SKM-1 treated with dmso at 0.1 percent for 144 hours (cell line): ENCODE results near the gene TRPM5.

ENCODE experiments used
- DNase-seq: peaks from one replicate; lab custom pipeline; 2025; ENCODE audit not compliant: unreplicated experiment; lab: John Stamatoyannopoulos, UW

TRPM5 gene

DNA sequence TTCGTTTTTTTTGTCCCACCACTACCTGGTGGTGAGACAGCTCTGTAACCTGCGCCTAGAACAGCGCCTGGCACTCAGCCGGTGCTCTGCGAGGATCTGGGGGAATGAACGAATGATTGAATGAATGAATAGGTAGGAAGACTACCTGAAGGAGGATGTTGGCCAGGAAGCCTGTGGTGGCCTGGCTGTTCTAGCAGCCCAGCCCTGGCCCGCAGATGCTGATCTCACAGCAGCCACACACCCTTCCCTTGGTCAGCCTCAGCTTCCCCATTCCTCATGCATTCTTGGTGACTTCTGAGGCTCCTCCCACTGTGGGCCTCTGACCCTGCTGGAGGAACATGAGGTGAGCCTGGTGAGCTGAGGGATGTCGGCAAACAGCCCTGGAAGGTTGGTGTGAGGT is 3.7 kb downstream of the TRPM5 start:
- peak; percentile 90 for DNase-seq

DNA sequence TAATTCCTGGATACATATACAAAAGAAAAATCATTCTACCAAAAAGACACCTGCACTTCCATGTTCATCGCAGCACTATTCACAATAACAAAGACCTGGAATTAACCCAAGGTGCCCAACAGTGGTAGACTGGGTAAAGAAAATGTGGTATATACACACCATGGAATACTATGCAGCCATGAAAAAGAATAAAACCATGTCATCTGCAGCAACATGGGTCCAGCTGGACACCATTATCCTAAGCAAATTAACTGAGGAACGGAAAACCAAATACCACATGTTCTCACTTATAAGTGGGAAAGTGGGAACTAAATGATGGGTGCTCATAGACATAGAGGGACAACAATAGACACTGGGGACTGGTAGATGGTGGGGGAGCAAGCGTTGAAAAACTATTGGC is 4.5 kb downstream of the TRPM5 start:
- no peak for DNase-seq

DNA sequence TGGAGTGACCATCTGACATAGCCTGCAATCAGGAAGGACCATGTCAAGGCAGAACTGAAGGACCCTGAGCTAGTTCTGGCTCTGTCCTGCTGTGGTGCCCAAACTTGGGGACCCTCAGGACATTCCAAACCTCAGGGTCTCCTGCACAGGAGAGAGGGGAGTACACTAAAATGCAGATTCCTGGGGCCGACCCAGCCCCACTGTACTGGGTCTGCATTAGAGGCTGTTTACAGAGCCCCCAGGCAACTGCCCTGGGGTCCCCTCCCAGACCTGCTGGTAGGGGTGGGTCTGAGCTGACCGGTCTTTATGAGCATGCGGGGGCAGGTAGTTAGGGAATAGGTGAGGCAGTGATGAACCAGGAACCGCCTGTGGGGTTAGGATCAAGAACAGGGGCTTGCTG is 6.8 kb downstream of the TRPM5 start:
- DNase-seq: no peak

DNA sequence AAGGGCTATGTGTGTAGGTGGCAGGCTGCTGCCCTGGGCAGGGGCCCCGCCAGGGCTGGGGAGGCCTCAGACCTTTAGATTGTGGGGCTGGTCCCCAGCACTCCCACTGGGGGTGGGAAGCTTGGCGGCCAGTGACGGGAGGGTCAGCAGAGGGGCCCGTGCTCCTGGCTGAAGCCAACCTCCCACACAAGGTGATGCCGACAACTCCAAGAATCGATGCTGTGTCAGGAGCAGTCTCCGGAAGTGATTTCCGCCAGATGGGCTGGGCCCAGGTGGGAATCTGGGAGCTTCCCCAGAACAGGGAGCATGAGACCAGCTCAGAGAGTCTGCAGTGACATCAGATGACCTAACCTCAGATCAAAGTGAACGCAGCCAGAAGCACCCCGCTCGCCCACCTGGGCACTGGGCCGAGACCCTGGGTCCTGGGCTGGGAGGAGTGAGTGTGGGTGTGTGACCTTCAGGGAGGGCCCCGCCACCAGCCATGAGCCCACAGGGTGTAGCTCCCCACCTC is 7.7 kb downstream of the TRPM5 start:
- DNase-seq: no peak

DNA sequence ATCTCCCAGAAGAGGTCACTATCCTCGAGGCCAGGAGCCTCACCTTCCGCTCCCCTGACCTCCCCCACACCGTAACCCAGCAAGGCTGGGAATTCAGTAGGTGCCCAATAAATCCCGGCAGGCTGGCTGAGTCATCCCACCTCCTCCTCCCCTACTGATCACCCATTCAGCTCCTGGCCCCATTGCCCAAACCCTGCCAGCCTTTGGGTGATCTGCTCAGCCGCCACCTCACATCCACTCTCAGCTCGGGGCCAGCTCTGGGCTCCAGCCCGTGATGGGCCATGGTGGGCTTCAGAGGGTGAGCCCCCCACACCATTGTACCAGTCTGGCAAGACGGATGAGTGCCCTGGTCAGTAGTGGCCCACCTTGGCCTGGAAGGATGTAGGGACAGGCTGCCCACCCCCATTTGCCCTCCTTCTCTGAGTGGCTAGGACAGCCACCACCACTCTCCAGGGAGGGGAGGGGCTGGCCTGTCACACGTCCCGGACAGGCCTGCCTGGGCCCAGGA is 8.2 kb downstream of the TRPM5 start:
- no peak for DNase-seq

DNA sequence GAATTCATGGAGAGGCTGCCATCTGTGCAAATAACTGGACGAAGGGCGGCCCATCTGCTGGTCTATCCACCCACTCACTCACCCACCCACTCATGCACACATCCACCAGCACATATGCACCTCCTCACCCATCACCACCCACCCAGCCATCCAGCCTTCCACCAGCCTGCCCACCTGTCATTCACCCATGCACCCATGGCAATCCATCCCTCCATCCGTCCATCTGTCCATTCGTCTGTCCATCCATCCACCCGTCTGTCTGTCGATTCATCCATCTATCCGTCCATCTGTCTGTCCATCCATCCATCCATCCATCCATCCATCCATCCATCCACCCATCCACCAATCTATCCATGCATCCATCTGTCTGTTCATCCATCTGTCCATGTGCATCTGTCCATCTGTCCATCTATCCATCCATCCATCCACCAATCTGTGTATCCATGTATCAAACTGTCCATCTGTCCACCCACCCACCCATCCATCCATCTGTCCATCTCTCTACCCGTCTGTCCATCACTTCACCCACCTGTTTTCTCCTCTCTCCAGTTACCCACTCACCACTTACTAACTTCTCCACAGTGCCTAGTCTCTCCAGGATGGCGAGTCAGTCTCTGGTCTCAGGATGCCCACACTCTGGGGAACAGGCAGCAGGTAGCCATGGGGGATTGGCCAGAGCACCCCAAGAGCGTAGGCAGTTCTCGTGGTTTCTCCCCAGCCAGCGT is 8.9 kb downstream of the TRPM5 start:
- no peak for DNase-seq

DNA sequence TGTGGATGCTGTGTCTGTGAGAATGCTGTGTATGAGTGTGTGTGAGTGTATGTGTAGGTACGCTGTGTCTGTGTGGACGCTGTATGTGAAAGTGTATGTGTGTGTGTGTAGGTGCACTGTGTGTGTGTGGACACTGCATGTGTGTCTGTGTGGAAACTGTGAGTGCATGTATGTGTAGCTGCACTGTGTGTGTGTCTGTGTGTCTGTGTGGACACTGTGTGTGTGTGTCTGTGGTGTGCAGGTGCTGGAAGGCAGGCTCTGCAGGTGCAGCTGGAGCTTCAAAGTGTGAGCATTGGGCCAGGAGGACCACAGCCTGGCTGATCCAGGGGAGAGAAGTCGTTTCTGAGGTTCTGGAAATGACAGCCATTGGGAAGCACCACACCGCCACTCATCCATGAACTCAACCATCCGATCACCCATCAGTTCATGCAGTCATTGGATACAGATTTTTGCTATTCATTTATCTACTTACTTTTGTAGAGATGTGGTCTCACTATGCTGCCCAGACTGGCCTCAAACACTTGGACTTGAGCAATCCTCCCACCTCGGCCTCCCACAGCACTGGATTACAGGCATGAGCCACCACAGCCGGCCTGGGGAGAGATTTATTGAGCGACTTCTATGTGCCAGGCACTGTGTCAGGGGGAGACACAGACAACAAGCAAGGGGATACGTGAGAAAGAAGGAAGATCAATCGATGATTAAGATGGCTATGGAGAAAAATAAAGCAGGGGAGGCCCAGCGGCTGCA is 9.6 kb downstream of the TRPM5 start:
- DNase-seq: no peak

DNA sequence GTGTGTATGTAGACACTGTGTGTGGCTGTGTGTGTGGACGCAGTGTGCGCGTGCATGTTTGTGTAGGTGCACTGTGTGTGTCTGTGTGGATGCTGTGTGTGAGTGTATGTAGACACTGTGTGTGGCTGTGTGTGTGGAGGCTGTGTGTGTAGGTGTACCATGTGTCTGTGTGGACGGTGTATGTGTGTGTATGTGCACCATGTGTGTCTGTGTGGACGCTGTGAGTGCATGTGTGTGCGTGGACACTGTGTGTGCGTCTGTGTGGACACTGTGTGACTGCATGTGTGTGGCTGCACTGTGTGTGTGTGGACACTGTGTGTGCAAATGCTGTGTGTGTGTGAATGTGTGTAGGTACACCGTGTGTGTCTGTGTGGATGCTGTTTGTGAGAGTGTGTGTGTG is 10.3 kb downstream of the TRPM5 start:
- no peak for DNase-seq

DNA sequence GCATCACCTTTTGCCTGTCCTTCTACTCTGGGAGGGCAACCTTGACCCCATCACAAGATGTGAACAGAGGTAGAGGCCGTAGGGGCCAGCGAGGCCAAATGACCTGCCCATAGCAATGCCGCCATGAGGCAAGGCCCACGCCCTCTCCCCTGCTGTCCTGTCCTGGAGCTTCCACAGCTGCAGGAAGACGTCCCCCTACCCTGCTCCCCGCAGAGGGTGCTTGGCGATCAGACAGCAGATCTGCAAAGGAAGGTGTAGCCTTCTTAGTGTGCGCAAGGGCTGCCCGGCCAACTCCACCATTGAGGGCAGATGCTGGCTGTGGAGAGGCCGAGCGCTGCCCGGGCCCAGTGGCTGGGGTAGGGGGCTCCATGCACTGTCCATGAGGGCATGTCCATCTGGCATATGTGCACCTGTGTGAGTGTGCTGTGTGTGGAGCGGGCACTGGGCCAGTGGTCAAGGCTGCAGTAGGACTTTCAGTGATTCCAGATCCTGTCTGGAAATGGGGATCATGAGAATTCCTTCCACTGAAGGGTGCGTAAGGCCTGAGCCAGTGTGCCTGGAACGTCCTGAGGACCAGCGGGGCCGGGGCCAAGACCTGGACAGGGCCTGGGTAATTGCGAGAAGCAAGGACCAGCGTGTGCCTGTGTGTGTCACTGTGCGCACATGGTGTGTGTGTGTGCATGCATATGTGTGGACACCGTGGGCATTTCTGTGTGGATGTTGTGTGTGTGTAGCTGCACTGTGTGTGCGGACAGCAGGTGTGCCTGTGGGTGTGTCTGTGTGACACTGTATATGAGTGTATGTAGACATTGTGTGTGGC is 11.0 kb downstream of the TRPM5 start:
- no peak for DNase-seq

DNA sequence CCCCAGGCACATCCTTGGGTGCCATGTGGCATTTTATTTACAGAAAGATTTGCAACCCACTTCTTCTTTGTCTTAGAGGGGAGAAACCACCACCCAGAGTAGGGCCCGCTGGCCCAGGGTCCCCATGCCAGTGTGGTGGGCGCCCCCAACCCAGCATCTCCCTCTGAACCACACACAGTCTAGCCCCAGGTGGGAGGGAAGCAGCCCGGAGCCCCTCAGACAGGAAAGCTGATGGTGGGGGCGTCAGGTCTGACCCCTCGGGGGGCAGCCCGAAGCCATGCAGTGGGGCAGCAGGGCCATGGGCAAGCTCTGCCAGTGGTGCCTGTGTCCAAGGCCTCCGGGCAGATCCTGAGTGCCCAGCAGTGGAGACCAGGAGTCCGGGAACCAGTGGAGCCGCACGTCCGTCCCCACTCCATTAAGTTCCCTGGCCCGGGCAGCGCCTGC is 11.7 kb downstream of the TRPM5 start:
- no peak for DNase-seq

DNA sequence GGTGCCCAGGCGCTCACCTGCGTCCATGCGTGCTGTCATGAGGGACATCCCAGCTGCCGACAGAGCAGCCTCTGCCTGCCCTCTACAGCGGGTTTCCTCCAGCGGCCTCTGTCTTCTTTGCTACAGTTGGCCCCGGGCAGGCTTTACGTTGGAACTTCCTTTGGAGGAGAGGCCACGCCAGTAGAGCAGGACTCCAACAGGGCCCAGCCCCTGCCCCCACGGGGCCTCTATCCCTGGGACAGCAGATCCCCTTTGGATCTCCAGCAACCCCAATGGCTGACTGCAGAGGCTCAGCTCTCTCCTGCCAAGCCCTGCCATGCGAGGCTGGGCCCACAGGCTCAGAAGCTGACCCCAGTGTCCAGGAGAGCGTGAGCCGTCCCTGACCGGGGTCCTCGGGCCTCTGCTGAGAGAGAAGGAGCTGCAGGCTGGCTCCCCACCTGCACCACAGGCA is 12.1 kb downstream of the TRPM5 start:
- no peak for DNase-seq

DNA sequence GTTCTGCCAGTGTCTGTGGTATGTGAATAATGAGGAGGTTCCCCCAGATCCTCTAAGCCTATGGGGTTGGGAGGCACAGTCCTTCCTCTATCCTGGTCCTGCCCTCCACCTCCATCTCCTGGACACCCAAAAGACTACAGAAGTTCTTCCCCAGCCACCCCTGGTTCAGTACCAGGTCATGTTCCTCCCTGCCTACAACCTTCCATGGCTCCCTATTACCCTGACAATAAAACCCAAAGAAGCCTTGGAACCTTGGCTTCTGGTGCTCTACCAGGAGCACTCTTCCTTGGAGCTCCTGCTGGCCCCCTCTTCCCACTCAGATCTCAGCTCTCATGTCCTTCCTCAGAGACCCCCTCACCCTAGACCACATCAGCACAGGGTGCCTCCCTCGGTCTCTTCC is 12.9 kb downstream of the TRPM5 start:
- DNase-seq: no peak

DNA sequence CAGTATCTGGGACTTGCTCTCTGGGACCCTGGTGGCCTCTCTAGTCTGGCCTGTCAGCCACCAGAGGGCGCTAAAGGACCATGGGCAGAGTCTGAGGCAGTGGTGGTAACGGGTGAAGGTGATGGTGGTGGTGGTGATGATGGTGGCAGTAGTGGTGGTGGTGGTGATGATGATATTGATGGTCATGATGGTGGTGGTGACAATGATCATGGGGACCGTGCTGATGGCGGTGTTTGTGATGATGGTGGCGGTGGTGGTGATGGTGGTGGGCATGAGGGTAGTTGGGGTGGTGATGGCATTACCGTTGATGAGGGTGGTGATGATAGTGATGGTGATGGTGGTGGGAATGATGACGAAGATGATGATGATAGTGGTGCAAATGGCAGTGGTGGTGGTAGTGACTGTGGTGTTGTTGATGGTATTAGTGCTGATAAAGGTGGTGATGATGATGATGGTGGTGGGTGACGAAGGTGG is 16.0 kb downstream of the TRPM5 start:
- DNase-seq: peak; percentile 56

DNA sequence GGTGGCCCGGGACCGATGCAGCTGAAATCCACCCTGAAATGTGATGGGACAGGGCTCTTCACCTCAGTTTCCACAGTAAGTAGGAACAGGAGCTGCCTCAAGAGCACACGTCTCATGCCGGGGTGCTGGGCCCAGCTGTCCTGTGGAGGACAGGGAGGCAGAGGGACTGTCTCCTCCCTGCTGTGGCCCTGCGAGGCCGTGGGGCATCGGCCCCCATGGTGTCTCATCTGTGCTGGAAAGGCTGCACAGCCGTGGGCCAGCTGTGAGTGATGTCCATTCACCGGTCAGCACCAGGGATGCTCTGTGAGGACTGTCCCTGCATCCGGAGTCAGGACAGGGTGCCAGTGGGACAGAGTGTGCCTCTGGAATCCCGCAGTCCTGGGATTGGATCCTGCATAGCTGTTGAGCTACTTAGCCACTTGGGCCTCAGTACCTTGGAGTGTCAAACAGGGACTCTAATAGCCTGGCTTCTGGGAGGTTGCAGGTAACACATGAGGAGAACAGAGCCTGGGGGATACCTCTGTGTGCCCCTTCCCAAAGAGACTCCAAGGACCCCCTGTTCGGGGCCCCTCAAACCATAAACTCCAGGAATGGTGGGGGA is 16.5 kb downstream of the TRPM5 start:
- no peak for DNase-seq

DNA sequence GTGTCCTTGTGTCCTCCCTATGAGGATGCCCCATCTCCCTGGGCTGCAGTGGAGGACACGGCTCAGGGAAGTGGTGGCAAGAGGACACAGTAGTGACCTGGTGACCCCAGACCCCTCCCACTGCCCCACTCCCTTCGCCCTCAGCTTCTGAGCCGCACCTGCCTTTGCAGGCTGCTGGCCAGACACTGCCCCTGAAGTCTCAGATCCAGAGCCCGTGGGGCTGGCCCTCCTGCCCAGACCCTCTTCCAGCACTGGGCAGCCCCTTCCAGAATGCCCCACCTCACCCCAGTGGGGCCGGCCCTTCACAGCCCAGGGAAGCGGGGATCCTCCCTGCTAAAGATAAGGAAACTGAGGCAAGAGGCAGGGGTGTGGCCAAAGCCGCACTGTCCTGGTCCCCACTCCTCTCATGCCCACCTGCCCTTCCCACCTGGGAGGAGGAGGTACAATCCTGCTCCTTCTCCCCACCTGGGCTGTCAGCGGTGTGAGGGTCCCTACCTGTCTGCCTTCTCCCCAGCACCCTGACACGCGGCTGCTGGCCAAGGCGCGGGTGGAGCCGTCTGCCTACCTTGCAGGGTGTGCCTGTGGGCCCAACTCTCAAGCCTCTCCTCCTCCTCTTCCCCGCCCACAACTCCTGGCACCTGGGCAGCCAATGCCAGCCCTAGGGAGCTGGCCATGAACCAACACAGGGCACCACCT is 17.3 kb downstream of the TRPM5 start:
- DNase-seq: no peak

DNA sequence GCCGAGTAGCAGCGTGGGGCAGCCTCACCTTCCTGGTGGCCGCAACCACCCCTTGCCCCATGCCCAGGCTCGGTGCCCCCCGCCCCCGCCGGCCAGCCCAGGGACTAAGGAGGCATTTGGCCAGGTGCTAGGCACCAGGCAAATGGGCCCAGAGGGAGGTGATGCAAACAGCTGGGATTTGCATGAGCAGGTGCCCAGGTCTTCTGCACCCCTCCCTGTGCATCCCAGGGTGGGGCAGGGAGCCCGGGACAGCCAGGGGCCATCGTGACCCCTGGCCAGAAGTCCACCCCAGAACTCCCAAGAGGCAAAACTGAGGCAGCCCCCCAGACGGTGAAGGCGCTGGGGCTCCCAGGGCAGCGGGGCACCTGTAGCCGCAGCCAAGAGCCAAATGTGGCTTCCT is 18.1 kb downstream of the TRPM5 start:
- DNase-seq: no peak

DNA sequence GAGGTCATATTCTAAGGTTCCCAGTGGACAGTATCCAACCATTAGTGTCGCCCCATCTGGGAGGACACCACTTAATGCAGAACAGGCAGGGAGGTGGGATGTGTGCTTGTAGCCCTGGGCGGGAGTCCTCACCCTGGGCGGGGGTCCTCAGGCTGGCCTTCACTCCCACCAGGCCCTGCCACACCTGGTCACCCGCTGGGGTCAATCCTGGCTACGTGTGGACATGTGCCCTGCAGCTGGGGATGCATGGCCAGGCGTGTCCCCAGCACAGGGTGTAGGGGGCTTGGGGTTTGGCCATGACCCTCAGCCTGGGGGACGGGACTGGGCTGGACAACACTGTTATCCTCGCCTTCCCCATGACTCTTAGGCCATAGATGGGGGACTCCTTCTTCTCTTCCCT is 18.8 kb downstream of the TRPM5 start:
- no peak for DNase-seq

DNA sequence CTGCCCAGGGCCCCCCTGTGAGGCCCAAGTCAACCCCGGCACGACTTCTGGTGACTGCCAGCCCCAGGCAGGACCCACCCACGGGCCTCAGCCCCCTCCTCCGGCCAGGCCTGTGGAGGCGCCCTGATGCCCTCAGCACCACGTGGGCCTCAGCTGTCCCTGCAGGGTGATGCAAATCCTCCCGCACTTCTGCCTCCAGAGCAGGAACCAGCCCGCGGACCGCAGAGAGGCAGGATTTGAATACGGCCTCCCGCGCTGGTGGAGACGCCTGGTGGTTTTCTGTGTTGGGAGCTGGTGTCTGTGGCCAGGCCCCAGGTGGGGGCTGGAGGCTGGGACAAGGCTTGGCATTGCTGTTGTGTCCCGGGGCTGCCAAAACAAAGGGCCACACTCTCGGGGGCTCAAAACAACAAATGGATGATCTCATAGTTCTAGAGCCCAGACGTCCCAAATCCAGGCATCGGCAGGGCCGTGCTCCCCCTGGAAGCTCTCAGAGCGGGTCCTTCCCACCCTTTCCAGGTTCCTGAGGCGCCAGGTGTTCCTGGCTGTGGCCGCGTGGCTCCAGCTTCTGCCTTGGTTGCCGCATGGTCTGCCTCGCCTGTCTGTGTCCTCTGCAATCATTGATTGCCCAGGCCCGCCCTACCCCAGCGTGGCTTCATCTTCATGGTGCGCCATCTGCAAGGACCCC is 19.4 kb downstream of the TRPM5 start:
- peak; percentile 14 for DNase-seq

DNA sequence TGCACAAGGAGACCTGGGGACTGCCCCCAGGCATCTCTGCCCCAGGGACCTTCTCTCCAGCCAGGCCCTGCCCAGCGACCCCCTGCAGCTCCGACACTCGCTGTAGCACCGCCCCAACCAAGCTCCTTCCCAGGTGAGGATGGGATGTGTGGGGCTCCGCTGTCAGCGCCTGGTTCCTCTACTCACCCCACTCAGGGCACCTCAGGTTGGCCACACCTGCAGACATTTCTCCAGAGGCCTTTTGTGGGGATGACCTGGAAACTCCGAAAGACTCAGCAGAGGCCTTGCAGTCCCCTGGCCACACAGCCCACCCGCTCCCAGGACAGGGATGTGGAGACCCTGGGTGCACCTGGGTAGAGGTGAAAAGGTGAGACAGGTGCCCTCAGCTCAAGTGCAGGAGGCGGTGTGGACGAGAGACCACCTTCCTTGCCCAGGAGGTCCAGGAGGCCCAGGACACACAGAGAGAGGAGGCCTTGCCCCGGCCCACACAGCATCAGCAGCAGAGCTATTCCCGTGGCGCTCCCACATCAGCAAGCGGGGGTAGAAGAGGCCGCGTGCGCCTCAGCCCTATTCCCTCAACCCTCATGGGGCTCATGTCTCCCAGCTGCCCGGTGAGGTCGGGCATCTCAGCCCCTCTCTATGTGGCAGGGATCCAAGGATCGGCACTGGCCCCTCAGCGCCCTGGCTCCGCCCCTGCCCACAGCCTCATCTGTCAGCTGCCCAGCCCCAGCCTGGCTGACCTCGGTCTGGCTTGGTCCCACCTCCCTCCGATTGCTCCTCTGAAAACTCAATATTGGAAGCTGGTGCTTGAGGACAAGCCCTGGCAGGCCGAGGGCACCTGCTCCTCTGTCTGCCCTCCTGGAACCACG is 20.9 kb downstream of the TRPM5 start:
- DNase-seq: no peak
